NCI-H2227 (cell line): ENCODE measurements around the gene RREB1.
"Not testable (repeated sequence)": the region's sequence is repeated elsewhere in the genome, so short reads cannot be mapped to it uniquely, and the experiment has no call there.

ENCODE experiments used
- DNase-seq: peaks from one replicate; lab custom pipeline; 2025; ENCODE audit not compliant: unreplicated experiment; lab: John Stamatoyannopoulos, UW

RREB1 gene

DNA sequence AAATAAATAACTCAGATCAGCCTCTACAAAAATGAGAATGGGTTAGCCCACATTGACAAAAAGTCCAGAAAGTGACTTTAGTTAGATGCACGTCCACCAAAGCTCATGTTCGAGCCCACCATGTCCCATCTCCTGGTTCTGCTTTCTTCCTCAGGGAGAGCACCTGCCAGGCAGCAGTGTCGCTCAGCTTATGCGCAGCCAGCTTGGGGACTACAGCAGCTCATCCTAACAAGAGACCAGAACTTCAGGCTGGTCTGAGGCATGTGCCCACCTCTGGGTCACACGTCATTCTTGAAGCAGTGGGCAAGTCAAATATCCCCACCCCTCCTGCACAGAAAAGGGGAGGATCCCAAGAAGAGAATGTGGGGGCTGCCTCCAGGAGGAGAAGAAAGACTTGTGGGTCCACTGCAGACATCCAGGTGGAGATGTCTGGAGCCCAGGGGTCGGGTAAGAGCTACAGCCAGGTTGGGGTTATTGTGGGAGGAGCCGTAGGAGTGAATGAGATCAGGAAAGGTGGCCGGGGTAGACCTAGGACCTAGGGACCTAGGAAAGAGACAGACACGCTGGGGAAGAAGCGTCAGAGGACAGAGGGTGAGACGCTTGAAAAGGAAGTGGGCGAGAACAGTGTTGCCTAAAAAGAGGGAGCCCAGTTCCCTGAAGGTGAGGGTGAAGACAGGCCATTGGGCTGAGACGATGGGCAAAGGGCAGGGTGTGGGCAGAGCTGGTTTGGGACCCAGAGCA is 152.7 kb downstream of the RREB1 start:
- peak; percentile 13 for DNase-seq

DNA sequence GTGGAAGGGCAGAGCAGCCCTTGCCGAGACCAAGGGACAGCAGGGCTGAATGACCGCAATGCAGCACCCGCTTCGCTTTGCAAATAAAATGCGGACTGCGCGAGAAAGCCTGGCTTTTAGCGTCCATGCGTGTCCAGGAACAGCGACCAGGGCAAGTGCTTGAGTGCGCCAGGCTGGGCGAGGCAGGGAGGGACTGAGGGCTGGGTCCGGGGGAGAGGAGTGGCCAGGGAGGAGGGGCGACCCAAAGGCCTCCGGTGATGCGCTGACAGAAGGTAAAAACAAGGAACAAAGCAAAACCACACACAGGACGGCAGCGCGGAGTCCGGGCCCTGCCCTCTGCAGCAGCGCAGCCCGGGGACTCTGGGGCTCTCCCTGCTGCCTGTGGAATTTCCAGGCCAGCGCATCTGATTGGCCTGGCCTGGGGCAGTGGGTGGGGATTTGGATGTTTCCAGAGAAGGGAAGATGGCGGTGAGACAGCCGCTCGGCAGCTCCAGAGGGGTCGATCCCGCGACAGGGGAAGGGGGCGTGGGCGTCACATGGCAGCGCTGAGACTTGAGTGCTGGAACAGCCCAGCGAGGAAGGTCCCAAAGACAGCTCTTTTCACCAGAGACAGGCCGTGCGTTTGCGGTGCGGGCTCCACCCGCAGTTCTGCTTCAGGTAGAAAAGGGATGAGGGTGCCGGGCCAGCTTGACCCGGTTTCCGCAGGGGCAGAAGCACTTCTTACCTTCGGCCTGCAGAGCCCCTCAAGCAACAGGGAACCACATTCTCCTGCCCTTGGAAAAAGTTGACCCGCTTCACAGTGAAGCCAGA is 153.5 kb downstream of the RREB1 start:
- DNase-seq = peak; percentile 92

DNA sequence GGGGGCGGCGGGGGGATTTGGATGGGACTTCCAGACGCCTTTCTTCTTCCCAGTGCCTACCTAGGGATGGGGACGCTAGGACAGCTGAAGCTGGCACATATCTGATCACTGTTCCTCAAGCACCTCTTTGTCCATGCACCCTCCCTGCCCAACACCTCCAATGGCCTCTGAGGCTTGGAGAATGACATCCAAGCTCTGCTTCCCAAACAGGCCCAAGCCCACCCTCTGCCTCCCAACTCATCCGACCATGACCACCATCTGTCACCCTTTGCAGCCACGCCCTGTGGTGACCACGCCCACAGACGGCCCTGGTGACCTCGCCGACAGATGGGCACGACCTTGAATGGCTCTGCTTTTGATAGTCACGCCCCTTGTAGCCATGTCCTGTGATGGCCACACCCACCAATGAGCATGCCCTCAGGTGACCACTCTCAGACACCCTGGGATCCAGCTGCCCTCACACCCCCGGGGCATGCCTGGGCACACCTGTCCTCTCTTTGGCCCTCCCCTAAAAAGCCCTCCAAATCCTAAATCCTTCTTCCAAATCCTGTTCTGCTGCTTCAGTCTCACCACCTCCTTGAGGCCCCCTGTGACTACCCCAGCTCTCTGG is 154.2 kb downstream of the RREB1 start:
- DNase-seq = peak; percentile 28

DNA sequence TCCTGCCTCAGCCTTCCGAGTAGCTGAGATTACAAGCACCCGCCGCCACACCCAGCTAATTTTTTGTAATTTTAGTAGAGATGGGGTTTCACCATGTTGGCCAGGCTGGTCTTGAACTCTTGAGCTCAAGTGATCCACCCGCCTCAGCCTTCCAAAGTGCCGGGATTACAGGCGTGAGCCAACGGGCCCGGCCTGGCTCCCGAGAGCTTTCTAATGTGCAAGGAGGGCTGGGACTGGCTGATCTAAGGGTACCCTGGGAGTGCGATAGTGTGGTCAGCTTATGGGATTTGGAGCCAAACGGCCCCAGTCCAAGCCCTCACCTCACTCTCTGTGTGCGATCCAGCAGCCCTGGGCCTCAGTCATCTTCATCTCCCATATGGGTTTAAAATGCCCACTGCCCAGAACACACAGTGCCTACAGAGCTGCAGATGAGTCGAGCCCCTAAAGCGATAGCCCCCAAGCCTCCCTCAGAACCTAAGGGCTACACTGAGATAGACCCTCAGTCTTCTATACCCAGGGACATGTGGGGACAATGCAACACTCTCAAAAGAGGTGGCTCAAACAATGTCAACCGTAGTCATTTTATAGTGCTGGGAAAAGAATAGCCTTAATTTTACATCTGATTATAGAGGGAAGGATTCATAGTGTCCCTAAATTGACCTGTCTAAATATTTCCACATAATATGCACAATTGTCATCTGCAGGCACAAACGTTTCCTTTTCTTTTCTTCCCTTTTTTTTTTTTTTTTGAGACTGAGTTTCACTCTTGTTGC is 155.2 kb downstream of the RREB1 start:
- no peak for DNase-seq

DNA sequence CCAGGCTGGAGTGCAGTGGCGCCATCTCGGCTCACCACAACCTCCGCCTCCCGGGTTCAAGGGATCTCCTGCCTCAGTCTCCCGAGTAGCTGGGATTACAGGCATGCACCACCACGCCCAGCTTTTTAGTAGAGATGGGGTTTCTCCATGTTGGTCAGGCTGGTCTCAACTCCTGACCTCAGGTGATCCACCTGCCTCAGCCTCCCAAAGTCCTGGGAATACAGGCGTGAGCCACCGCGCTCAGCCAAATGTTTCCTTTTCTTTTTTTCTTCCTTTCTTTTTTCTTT is 155.7 kb downstream of the RREB1 start:
- DNase-seq = not testable (repeated sequence)

DNA sequence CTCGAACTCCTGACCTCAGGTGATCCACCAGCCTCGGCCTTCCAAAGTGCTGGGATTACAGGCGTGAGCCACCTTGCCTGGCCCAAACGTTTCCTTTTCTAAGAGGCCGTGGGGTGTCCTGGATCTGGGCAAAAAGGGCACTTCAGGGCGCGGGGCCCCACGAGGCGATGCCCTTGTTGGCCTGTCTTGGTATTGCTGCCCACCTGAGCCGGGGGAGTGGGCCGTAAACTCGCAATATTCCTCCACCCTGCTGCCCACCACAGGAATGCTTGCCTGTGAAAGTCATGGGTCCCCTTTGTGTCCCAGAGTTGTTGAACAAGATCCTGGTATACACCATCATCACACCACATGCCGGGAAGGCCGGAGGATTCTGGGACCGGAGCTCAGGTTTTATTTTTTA is 156.3 kb downstream of the RREB1 start:
- no peak for DNase-seq

DNA sequence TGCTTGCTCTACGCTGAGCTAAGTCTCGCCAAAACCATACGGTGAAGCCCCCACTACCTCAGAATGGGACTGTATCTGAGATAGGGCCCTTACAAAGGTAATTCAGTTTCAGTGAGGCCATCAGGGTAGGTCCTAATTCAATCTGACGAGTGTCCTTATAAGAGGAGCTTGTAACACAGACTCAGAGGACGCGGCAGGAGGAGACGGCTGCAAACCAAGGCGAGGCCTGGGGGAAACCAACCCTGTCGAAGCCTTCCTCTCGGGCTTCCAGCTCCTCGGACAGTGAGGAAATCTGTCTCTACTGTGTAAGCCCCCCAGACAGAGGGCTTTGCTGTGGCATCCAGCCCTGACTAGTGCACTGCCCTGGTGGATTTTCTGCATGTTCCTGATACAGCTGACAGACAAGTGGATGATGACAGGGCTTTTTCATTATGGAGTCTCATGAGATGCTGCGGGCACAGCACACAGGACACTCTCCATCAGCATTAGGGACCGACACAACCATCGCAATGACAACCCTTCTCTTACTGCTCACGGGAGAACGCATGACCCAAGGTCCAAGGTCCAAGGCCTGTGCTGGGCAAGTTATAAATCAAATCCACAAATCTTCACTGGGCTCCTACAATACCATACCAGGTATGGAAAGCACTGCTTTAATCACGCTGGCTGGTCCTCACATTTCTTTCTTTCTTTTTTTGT is 157.1 kb downstream of the RREB1 start:
- no peak for DNase-seq

DNA sequence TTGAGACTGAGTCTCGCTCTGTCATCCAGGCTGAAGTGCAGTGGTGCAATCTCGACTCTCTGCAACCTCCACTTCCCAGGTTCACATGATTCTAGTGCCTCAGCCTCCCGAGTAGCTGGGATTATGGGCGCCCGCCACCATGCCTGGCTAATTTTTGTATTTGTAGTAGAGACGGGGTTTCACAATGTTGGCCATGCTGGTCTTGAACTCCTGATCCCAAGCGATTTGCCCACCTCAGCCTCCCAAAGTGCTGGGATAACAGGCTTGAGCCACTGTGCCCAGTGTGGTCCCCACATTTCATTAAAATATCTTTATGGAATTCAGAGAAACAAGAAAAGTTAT is 157.6 kb downstream of the RREB1 start:
- not testable (repeated sequence) for DNase-seq

DNA sequence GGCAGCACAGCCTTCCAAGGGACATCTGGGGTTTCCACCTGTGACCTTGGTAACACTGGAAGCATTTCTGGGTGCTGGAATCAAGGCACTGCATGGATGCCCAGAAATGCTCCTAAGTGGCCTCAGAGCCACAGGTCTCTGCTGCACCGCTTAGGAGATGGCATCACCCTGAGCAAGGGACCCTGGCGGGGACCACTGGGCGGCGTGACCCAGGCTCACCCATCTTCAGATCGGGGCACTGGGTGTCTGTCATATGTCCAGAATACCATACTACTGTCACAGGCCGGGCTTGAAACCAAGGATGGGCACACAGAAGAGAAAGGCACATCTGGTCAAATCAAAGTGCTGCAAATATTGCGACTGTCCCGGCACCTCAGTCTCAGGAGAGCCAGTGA is 159.3 kb downstream of the RREB1 start:
- DNase-seq = no peak

DNA sequence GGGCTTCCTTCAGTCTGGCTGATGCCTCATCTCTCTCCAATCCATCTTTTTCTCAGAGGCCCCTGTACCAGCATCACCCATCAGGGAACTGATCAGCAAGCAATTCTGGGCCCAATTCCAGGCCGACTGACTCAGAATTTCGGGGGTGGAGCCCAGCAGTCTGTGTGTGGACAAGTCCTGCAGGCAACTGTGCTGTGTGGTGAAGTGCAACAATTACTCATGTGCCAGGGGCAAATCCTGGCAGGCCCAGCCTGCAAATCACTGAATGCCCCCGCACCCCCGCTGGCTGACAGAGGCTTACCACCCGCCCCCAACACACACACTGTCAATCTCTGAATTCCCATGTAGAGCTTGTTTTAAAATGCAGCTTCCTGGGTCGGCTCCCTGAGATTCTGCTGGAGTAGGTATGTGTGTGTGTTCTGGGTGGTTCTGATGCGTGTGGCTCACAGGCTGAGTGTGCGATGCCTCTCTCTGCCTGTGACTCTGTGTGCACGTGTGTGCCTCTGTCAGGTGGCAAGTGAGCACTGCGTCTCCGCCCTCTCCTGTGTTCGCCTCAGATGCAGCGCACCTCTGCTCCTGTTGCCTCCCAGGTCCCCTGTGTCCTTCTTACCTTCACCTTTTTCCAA is 159.8 kb downstream of the RREB1 start:
- no peak for DNase-seq

DNA sequence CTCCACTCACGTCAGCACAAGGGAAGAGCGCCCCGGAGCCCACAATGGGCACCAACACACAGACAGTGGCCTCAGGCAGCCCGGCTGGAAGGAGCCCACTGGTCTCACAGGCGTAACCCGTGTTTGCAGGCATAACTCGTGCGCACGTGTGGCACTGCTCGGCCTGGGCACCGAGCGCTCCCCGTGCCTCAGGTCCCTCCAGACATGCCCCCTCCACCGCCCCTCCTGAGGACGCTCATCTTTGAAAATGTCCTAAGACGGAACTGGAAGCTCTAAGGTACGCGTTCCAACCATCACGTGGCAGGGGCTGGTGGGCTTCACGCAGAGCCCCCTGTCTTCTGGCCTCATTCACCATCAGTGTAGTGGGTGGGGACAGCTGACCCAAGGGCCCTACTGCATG is 160.6 kb downstream of the RREB1 start:
- DNase-seq = no peak

DNA sequence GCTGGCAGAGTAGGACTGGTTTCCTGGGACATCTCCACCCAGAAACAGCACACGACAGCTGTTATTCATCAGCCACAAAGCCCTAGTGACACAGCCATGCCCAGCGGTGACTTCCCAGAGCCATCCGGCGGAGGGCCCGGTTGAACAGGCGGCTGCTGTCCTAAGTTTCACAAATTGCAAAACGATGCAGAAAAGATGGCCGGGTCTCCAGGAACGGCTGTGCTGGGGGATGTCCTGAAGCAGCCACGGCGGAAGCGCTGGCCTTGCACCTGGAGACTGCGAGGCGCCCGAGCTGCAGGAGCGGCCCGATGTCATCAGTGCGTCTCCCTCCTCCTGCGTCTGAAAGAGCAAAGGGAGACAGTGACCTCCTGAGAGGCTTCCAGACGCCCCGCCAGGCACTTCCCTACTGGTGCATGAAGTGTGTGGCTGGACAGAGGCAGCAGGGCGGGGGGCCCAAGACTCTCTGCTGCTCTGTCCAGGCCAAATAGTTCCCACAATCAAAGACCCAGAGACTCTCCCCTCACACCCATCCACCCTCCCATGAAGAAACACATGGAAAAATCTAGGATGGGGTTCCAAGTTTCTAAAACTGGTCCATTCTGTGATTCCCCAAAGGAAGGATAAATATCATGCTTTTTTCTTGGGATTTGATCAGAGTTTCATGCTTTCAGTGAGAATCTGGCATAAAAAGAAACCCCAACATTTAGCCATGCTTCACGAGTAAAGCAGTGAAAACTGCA is 161.2 kb downstream of the RREB1 start:
- DNase-seq = no peak

DNA sequence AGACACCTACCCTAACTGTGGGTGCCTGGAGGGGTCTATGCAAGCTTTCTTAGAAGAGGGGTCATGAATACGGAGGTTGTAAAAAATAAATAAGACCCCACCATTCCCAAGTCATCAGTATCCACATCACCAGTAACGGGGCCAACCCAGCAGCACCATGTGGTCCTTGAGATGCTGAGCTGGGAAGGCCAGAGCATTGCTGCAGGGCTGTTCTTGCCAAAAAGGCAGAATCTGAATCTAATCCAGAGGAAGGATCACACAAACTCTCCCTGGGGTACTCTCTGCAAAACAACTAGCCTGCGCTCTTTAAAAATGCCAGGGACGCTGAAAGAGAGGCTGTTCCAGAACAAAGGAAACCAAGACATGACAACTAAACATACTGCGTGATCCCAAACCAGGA is 162.1 kb downstream of the RREB1 start:
- DNase-seq = no peak

DNA sequence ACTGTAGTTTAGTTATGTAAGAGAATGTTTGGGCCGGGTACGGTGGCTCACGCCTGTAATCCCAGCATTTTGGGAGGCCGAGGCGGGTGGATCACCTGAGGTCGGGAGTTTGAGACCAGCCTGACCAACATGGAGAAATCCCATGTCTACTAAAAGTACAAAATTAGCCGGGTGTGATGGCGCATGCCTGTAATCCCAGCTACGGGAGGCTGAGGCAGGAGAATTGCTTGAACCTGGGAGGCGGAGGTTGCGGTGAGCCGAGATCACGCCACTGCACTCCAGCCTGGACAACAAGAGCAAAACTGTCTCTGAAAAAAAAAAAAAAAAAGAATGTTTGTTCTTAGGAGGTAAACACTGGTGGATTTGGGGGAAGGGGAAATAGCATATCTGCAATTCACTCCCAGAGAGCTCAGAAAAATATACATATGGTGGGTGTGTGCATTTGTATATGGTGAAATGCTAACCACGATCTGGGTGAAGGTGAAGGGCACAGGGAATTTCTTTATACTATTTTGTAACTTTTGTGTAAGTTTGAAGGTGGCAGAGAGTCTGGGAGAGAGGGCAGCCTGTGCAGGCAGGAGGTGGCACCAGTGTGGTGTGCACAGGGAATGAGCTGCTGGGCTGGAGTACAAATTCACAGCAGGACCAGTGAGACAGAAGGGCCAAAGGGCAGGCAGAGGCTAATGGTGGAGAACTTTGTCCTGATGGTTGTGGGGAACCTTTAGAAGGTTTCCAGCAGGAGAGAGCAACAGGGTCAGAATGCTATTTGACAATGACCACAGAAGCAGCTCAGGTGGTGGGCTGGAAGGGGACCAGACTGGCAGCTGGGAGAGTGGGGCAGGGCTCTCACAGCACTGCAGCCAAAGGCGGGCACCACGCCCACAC is 162.8 kb downstream of the RREB1 start:
- DNase-seq = no peak

DNA sequence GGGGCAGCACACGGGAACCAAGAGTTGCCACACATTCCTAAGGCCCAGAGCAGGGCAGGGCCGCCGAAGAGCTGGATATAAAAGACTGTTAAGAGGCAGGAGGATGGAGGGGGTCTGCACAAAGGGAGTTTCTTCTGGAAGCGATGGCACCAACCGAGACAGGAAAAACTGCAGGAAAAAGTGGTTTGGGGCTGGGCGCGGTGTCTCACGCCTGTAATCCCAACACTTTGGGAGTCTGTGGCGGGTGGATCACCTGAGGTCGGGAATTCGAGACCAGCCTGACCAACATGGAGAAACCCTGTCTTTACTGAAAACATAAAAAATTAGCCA is 163.4 kb downstream of the RREB1 start:
- no peak for DNase-seq

DNA sequence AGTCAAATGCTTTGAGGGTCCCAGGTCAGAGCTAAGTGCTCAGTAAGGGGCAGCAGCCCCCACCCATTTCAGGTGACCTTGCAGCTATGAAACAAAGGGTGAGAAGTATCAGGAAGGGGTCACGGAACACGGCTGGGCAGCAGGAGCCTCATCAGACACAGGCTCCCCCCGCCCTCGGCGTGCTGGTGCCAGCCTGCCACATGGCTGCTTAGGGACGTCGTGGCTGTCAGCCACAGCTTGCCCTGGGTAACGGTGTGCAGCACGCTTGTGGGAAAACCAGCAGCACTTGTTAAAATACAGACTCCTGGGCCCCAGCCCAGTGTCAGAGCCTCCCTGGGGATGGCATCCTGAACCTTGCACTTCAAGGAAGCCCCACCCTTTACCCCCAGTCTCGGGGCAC is 165.9 kb downstream of the RREB1 start:
- DNase-seq = no peak

DNA sequence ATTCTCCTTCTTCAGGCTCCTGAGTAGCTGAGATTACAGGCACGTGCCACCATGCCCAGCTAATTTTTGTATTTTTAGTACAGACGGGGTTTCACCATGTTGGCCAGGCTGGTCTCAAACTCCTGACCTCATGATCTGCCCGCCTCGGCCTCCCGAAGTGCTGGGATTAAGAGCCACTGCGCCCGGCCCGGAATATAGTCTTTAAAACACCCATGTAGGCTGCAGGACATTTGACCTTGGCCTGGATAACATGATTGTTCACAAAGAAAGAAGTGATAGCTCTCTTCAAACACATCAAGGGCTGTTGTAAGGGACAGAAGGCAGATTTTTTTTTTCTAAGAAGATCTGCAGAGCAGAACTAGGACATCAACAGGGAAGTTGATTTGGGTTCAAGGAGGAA is 166.8 kb downstream of the RREB1 start:
- DNase-seq = not testable (repeated sequence)

DNA sequence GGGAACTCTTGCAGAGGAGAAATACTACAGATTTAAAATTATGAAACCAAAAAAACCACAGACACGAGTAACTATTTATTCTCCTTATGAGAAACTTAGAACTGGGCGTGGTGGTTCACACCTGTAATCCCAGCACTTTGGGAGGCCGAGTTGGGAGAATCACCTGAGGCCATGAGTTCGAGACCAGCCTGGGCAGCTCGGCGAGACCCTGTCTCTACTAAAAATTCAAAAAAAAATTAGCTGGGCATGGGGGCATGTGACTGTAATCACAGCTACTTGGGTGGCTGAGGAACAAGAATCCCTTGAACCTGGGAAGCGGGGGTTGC is 168.4 kb downstream of the RREB1 start:
- no peak for DNase-seq
